HepG2 (cell line): ENCODE measurements around the gene CLUH. TPM values are rescaled to one million over a fixed set of nuclear protein-coding genes. Genes with fewer than 3 reads are reported as not detected.

ENCODE experiments used
- ATRX ChIP-seq: sonication (generic); formaldehyde crosslinking; IDR thresholded peaks from 2 replicates; pipeline ENCODE4 v1.4.0; 2020; ENCODE audit warnings: missing genetic modification reagents, borderline replicate concordance
- CSRNP1 ChIP-seq: sonication (generic); formaldehyde crosslinking; IDR thresholded peaks from 2 replicates; pipeline ENCODE4 v1.8.1; 2023; ENCODE audit warnings: mild to moderate bottlenecking, missing genetic modification reagents
- HNF4G ChIP-seq, 2 experiments: sonication (generic) in 1 of 2; formaldehyde crosslinking in 1 of 2; IDR thresholded peaks; 2 replicates each; pipeline versions ENCODE4 v1.4.0 to v1.6.1; 2011 to 2020; ENCODE audit warnings: borderline replicate concordance in 2 of 2, low read depth in 2 of 2, mild to moderate bottlenecking in 2 of 2, low read length in 1 of 2, missing genetic modification reagents in 1 of 2, moderate library complexity in 1 of 2
- LCORL ChIP-seq, 2 experiments: fragments of 450-650 bp in 1 of 2; sonication (generic) in 1 of 2; formaldehyde crosslinking in 1 of 2; IDR thresholded peaks; 2 replicates each; pipeline versions ENCODE4 v1.5.0 to v1.6.1; 2017 to 2020; ENCODE audit warnings: antibody characterized with exemption in 1 of 2, missing genetic modification reagents in 1 of 2
- RFX3 ChIP-seq: IDR thresholded peaks from 2 replicates; pipeline ENCODE4 v1.6.1; 2016; ENCODE audit warnings: missing biosample characterization, missing genetic modification reagents
- STAG1 ChIP-seq: sonication (generic); formaldehyde crosslinking; IDR thresholded peaks from 2 replicates; pipeline ENCODE4 v1.4.0; 2020; ENCODE audit warnings: missing genetic modification reagents
- THYN1 ChIP-seq: sonication (generic); formaldehyde crosslinking; IDR thresholded peaks from 2 replicates; pipeline ENCODE4 v1.8.1; 2023; ENCODE audit warnings: low read depth, mild to moderate bottlenecking, moderate library complexity, missing genetic modification reagents, borderline replicate concordance
- TRAFD1 ChIP-seq: sonication (generic); formaldehyde crosslinking; IDR thresholded peaks from 2 replicates; pipeline ENCODE4 v1.5.1; 2020; ENCODE audit warnings: missing genetic modification reagents, mild to moderate bottlenecking, borderline replicate concordance
- YEATS4 ChIP-seq: sonication (generic); formaldehyde crosslinking; IDR thresholded peaks from 2 replicates; pipeline ENCODE4 v1.4.0; 2020; ENCODE audit warnings: missing genetic modification reagents, borderline replicate concordance
- ZFAT ChIP-seq: sonication (generic); formaldehyde crosslinking; conservative IDR thresholded peaks from 2 replicates; pipeline ENCODE4 v1.8.1; 2023; ENCODE audit warnings: missing genetic modification reagents, inconsistent platforms
- ZFP1 ChIP-seq: IDR thresholded peaks from 2 replicates; pipeline ENCODE4 v1.6.1; 2016
- ZMYM3 ChIP-seq: sonication (generic); formaldehyde crosslinking; IDR thresholded peaks from 2 replicates; pipeline ENCODE4 v1.5.1; 2020; ENCODE audit warnings: mild to moderate bottlenecking, missing genetic modification reagents
- ZMYM4 ChIP-seq: sonication (generic); formaldehyde crosslinking; IDR thresholded peaks from 2 replicates; pipeline ENCODE4 v1.8.1; 2023; ENCODE audit warnings: mild to moderate bottlenecking, missing genetic modification reagents
- ZNF24 ChIP-seq: fragments of 450-650 bp; IDR thresholded peaks from 2 replicates; pipeline ENCODE4 v1.6.1; 2017; ENCODE audit warnings: antibody characterized with exemption, mild to moderate bottlenecking
- ZNF282 ChIP-seq: fragments of 450-650 bp; IDR thresholded peaks from 2 replicates; pipeline ENCODE4 v1.6.1; 2018; ENCODE audit not compliant: partially characterized antibody
- ZNF331 ChIP-seq: sonication (generic); formaldehyde crosslinking; IDR thresholded peaks from 2 replicates; pipeline ENCODE4 v1.4.0; 2020; ENCODE audit warnings: missing genetic modification reagents
- ZNF350 ChIP-seq: sonication (generic); formaldehyde crosslinking; IDR thresholded peaks from 2 replicates; pipeline ENCODE4 v1.4.0; 2020; ENCODE audit warnings: mild to moderate bottlenecking, low read depth, missing genetic modification reagents, borderline replicate concordance
- ZNF441 ChIP-seq: sonication (generic); formaldehyde crosslinking; IDR thresholded peaks from 2 replicates; pipeline ENCODE4 v1.7.0; 2021; ENCODE audit warnings: missing genetic modification reagents, borderline replicate concordance
- ZNF639 ChIP-seq: conservative IDR thresholded peaks from 2 replicates; pipeline ENCODE4 v1.6.1; 2018; ENCODE audit warnings: missing genetic modification reagents
- ZNF678 ChIP-seq: sonication (generic); formaldehyde crosslinking; IDR thresholded peaks from 2 replicates; pipeline ENCODE4 v1.4.0; 2020; ENCODE audit warnings: mild to moderate bottlenecking, missing genetic modification reagents
- ZSCAN12 ChIP-seq: sonication (generic); formaldehyde crosslinking; IDR thresholded peaks from 2 replicates; pipeline ENCODE4 v1.9.0; 2021; ENCODE audit warnings: mild to moderate bottlenecking, missing genetic modification reagents
- polyA plus RNA-seq, 8 experiments: library from polyadenylated mRNA; depleted of rRNA in 3 of 8; stranded (reverse) in 7 of 8; unstranded in 1 of 8; fragments of >200 nt; fragmentation: Illumina TruSeq in 4 of 8; extraction: Trizol in 4 of 8; gene quantifications; 2 replicates each; pipeline versions ENCODE4 v1.2.1 to v1.2.3, GENCODE V29; 2011 to 2016; ENCODE audit warnings: low read depth in 4 of 8, missing spikeins in 1 of 8, mixed read lengths in 1 of 8; ENCODE audit not compliant: insufficient read depth in 1 of 8
- total RNA-seq, 5 experiments: library from RNA; depleted of rRNA; stranded (reverse); fragments of >200 nt; fragmentation: Illumina TruSeq; extraction: Trizol; gene quantifications; 2 replicates each; pipeline ENCODE4 v1.2.3, GENCODE V29; 2016; ENCODE audit warnings: low read depth in 1 of 5

The CLUH gene
- total and polyA plus RNA-seq, 2 of the 13 experiments (the other 11 are each of a cell fraction or from before 2014, with no cell fraction given): 30.9 to 60.5 TPM

GRCh38 chr17:2710803-2711607, 559 bp downstream of the CLUH start (continued):
- TF ChIP-seq ZNF24 (no peak), ATRX (no peak), ZFAT (CRISPR knock-in tag) (no peak), THYN1 (CRISPR knock-in tag) (no peak), HNF4G (IDR thresholded peaks at IDR 0.05; ENCODE audit: borderline replicate concordance, low read depth, low read length) (peak; percentile 68; the same call in 1 of the 2 replicates), HNF4G (CRISPR knock-in tag; IDR thresholded peaks at IDR 0.05; ENCODE audit: borderline replicate concordance, low read depth) (no peak), ZNF678 (CRISPR knock-in tag) (no peak), ZNF331 (CRISPR knock-in tag) (peak; percentile 36; the same call in 1 of the 2 replicates), ZNF639 (CRISPR knock-in tag) (no peak), ZFP1 (CRISPR knock-in tag) (no peak), YEATS4 (no peak; the same call in 1 of the 2 replicates), STAG1 (CRISPR knock-in tag) (no peak), LCORL (IDR thresholded peaks at IDR 0.05) (no peak), LCORL (CRISPR knock-in tag; IDR thresholded peaks at IDR 0.05) (peak; percentile 31; the same call in 1 of the 2 replicates), ZMYM3 (CRISPR knock-in tag) (0 out of 2 replicates have a peak, but pooled peaks have one; percentile 7), ZMYM4 (CRISPR knock-in tag) (no peak), ZNF441 (CRISPR knock-in tag) (no peak), ZNF282 (no peak), CSRNP1 (CRISPR knock-in tag) (peak; percentile 69), TRAFD1 (CRISPR knock-in tag) (no peak), ZNF350 (CRISPR knock-in tag) (no peak), RFX3 (CRISPR knock-in tag) (no peak), ZSCAN12 (no peak)
